Fibroblast of lung (primary cell): ENCODE measurements around the gene WNT7B.

ENCODE experiments used
- CTCF ChIP-seq, 2 donors: IDR thresholded peaks in 1 of 2; conservative IDR thresholded peaks in 1 of 2; 1 replicate in 1 of 2; 2 replicates in 1 of 2; pipeline ENCODE4 v1.5.1; 2011 to 2012; ENCODE audit warnings: low read length in 2 of 2, control low read depth in 1 of 2, inconsistent platforms in 1 of 2, low read depth in 1 of 2, mild to moderate bottlenecking in 1 of 2
- EZH2 ChIP-seq: IDR thresholded peaks from 2 replicates; pipeline ENCODE4 v1.5.1; 2012; ENCODE audit warnings: low read length, control low read depth, mild to moderate bottlenecking; ENCODE audit errors: missing control alignments

- TF ChIP-seq CTCF (conservative IDR thresholded peaks at IDR 0.05 in 1 of 2, IDR thresholded peaks at IDR 0.05 in 1 of 2; ENCODE audit: low read depth in 1 of 2, low read length in 2 of 2) (no peak), EZH2 (no peak)
These were observed 12.6 kb downstream of the WNT7B start for GRCh38 chr22:45964372-45964771.
